GM23248 (cell line): ENCODE results near the gene UBC. TPM values are rescaled to one million over a fixed set of nuclear protein-coding genes. Genes with fewer than 3 reads are reported as not detected.

ENCODE experiments used
- DNase-seq: peaks from one replicate; pipeline ENCODE4 v3.0.0-alpha.2; 2015
- H2AFZ ChIP-seq: fragments of 200-600 bp; sonication (generic); 2 replicates; pipeline ENCODE4 v1.6.1; 2016; ENCODE audit warnings: antibody characterized with exemption
- H3F3A ChIP-seq: fragments of 200-600 bp; sonication (generic); 2 replicates; pipeline ENCODE4 v1.6.1; 2016; ENCODE audit warnings: mild to moderate bottlenecking, antibody characterized with exemption, mixed run types; ENCODE audit not compliant: insufficient read depth
- H3K27ac ChIP-seq: fragments of 200-600 bp; sonication (generic); 2 replicates; pipeline ENCODE4 v1.5.1; 2016; ENCODE audit warnings: mild to moderate bottlenecking
- H3K27me3 ChIP-seq: fragments of 200-600 bp; sonication (generic); replicated peaks from 2 replicates; pipeline ENCODE4 v1.6.1; 2016; ENCODE audit warnings: mild to moderate bottlenecking; ENCODE audit not compliant: insufficient read depth
- H3K36me3 ChIP-seq: fragments of 200-600 bp; sonication (generic); 2 replicates; pipeline ENCODE4 v1.6.1; 2016; ENCODE audit warnings: low read depth, mild to moderate bottlenecking
- H3K4me1 ChIP-seq: fragments of 200-600 bp; sonication (generic); 2 replicates; pipeline ENCODE4 v1.6.1; 2016; ENCODE audit warnings: mild to moderate bottlenecking; ENCODE audit not compliant: insufficient read depth
- H3K4me2 ChIP-seq: fragments of 200-600 bp; sonication (generic); one replicate; pipeline ENCODE4 v1.6.1; 2016; ENCODE audit warnings: mild to moderate bottlenecking; ENCODE audit not compliant: unreplicated experiment
- H3K4me3 ChIP-seq: fragments of 200-600 bp; sonication (generic); 2 replicates; pipeline ENCODE4 v1.5.1; 2016; ENCODE audit warnings: mild to moderate bottlenecking
- H3K79me2 ChIP-seq: fragments of 200-600 bp; sonication (generic); 2 replicates; pipeline ENCODE4 v1.6.1; 2016; ENCODE audit warnings: mild to moderate bottlenecking; ENCODE audit not compliant: insufficient read depth
- H3K9ac ChIP-seq: fragments of 200-600 bp; sonication (generic); 2 replicates; pipeline ENCODE4 v1.6.1; 2016; ENCODE audit warnings: mild to moderate bottlenecking
- H3K9me2 ChIP-seq: fragments of 200-600 bp; sonication (generic); 2 replicates; pipeline ENCODE4 v1.6.1; 2016; ENCODE audit warnings: mixed run types, mild to moderate bottlenecking, moderate library complexity; ENCODE audit not compliant: insufficient read depth
- H3K9me3 ChIP-seq: fragments of 200-600 bp; sonication (generic); one replicate; pipeline ENCODE4 v1.6.1; 2017; ENCODE audit warnings: low read depth
- H4K20me1 ChIP-seq: fragments of 200-600 bp; sonication (generic); 2 replicates; pipeline ENCODE4 v1.6.0; 2016; ENCODE audit not compliant: insufficient read depth
- EZH2 ChIP-seq: fragments of 200-600 bp; sonication (generic); IDR thresholded peaks from 2 replicates; pipeline ENCODE4 v1.6.1; 2018; ENCODE audit warnings: antibody characterized with exemption, mild to moderate bottlenecking; ENCODE audit not compliant: insufficient read depth, poor library complexity, severe bottlenecking
- EZH2phosphoT487 ChIP-seq: fragments of 200-600 bp; sonication (generic); IDR thresholded peaks from 2 replicates; pipeline ENCODE4 v1.6.1; 2018; ENCODE audit warnings: antibody characterized with exemption, moderate library complexity, mild to moderate bottlenecking, low read depth; ENCODE audit not compliant: insufficient read depth
- WGBS, 2 experiments: methylation state at CpG; one replicate each; pipeline ENCODE4 v1.1.6; 2015 to 2017; ENCODE audit warnings: low lambda C conversion rate in 2 of 2, low coverage in 1 of 2; ENCODE audit errors: missing lambda C conversion rate in 2 of 2; 5-methylcytosine and 5-hydroxymethylcytosine counted together
- in situ Hi-C: fragments of 300-500 bp; cut with MboI; formaldehyde crosslinking; loops from 2 replicates; pipeline ENCODE4 v1.15.0; 2020
- polyA plus RNA-seq: library from polyadenylated mRNA; unstranded; fragments of >200 nt; fragmentation: Nextera tagmentation; extraction: Ambion mirVana; gene quantifications from 2 replicates; pipeline ENCODE4 v1.2.1, GENCODE V29; 2016
- total RNA-seq: library from RNA; depleted of rRNA; stranded (reverse); fragments of >200 nt; shearing (Covaris generic); gene quantifications from 2 replicates; pipeline ENCODE4 v1.2.3, GENCODE V29; 2014

UBC gene
- total and polyA plus RNA-seq, 2 experiments from 2014 or later, result 1,490 to 1,496 TPM

DNA sequence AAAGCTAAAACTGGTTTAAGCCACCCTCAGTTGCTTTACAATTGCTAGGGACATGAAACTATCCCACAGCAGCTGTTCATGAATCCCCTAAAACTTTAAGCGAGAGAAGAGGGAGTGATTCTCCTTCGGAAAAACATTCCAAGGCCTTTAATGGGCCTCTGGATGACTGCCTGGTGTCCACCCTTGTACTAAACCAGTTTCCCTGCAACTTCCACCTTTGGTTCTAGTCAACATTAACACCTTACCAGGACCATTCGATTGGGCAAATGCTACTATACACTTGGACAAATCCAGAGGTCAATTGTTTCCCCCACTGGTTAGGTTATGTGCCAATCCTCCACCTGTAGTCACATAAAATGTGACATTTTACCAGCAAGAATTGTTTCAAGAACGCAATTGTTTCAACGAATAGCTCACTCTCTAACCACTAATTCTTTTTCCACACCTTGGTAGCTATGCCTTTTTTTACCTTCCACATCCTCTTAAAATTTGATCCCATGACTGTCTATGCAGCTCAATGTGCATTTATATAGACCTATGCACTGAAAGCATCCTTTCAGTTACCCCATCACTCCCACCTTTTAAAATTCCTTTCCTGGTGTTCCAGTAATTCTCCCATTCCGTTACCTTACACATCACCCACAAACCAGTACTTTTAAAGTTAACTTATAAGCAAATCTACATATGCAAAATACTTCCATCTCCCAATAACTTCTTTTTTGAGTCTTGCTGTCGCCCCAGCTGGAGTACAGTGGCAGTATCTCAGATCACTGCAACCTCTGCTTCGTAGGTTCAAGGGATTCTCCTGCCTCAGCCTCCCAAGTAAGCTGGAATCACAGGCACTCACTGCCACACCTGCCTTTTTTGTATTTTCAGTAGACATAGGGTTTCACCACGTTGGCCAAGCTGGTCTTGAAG lies 3.6 kb downstream of the UBC start:
- in situ Hi-C loops, result no loop called here
- peak; percentile 72 for DNase-seq

DNA sequence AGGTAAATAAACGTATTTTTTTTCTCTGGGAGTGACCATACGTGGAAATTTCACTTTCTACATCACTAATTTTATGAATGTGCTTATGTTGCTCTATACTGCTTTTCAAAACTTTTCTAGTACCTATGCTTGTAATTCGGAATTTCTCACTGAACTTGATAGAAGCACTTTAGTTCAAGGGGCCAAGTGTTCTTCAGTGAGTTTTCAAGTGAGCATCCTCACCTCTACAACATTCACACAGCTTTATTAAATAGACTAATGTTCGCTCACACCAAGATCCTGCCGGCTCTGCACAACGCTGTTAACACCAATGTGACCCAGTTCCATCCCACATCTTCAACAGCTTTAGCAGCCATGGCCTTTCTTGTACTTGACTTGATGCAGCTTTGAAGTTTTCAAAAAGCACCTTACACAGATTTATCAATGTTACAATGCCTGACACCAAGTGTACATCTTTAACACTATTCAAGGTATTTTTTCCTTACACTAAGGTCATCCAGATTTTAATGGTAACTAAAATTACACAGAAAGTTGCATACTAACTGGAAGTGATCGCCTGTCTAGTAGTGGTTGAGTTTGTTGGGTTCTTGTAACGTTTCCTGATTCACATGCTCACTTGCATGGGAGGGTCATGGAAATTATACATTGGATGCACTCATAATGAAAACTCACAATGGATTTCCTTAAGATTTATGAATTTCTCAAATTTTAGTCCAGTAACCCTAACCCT lies 4.5 kb downstream of the UBC start:
- Histone ChIP-seq H3K27ac (peak overlapping the region; percentile 58), H3K36me3 (peaks cover 16% of the 10 kb centered on the region), H3F3A (peaks cover 63% of the 10 kb centered on the region), H3K4me2 (peak overlapping the region; percentile 91), H3K9ac (peak overlapping the region; percentile 87), H3K27me3 (no peaks in the 10 kb centered on the region), H4K20me1 (peaks cover 21% of the 10 kb centered on the region), H2AFZ (no peak overlapping the region), H3K79me2 (peaks cover 47% of the 10 kb centered on the region), H3K9me2 (no peaks in the 10 kb centered on the region), H3K4me1 (peaks cover 21% of the 10 kb centered on the region), H3K9me3 (no peaks in the 10 kb centered on the region), H3K4me3 (peak overlapping the region; percentile 74)
- 28 to 30% methylated on average over 8 of the region's 8 CpGs for WGBS, 2 experiments
- peak; percentile 59 for DNase-seq
- TF ChIP-seq EZH2, result no peak
- in situ Hi-C loops, result no loop called here

More for the DNA sequence above, 3.6 kb downstream of the UBC start:
- Histone ChIP-seq H2AFZ (no peak overlapping the region), H3K4me1 (peaks cover 20% of the 10 kb centered on the region), H3K9ac (peak overlapping the region; percentile 87), H3K9me3 (no peaks in the 10 kb centered on the region), H3F3A (peaks cover 67% of the 10 kb centered on the region), H3K79me2 (peaks cover 55% of the 10 kb centered on the region), H3K27me3 (no peaks in the 10 kb centered on the region), H3K27ac (peak overlapping the region; percentile 58), H3K4me3 (peak overlapping the region; percentile 74), H3K36me3 (peaks cover 16% of the 10 kb centered on the region), H4K20me1 (peaks cover 21% of the 10 kb centered on the region), H3K9me2 (no peaks in the 10 kb centered on the region), H3K4me2 (peak overlapping the region; percentile 91)
- 43% methylated on average over 9 of the region's 9 CpGs for WGBS, 2 experiments
- TF ChIP-seq EZH2, result no peak
- TF ChIP-seq EZH2phosphoT487, result no peak

DNA sequence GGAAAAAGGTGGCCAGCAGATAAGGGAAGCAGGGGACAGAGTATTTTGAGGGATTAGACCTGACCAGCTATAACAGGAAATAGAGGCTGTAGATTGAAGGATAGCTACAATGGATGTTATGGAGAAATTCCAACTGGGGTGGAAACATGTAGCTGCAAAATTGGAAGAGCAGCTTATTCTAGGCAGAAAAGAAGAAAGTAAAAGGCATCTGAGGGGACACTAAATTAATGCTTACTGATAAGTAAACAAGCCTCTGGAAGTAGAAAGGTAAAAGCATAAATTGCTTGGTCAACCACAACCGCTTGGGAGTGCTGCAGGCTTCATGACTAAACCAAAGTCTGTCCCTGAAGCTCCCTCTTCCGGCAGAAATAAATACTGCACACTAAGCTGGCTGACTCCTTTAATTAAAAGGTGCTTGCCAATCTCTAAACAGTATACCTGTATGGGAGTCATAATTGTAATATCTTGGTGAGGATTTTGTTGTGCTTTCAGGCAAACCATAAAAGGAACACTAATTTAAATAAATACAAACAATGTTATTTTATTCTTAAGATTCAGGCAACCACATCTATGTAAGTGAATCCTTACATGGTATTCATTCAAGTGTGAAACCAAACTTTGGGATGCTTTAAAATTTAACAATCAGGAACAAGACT lies 7.7 kb downstream of the UBC start:
- in situ Hi-C loops, result no loop called here
- TF ChIP-seq EZH2, result no peak
- TF ChIP-seq EZH2phosphoT487, result no peak

More for the DNA sequence above, 7.7 kb downstream of the UBC start:
- Histone ChIP-seq H2AFZ (no peak overlapping the region), H3K9me2 (no peaks in the 10 kb centered on the region), H3F3A (peaks cover 52% of the 10 kb centered on the region), H3K79me2 (peaks cover 21% of the 10 kb centered on the region), H3K4me1 (peaks cover 26% of the 10 kb centered on the region), H3K36me3 (peaks cover 11% of the 10 kb centered on the region), H3K9me3 (no peaks in the 10 kb centered on the region), H3K4me3 (no peak overlapping the region), H3K9ac (no peak overlapping the region), H3K27me3 (no peaks in the 10 kb centered on the region), H4K20me1 (peaks cover 14% of the 10 kb centered on the region), H3K4me2 (no peak overlapping the region), H3K27ac (no peak overlapping the region)
- DNase-seq, result peak; percentile 89
- WGBS, 2 experiments, result 0% methylated on average over 2 of the region's 2 CpGs
